HCT116 (cell line): ENCODE data around the gene KRTAP19-4. TPM values are rescaled to one million over a fixed set of nuclear protein-coding genes. Genes with fewer than 3 reads are reported as not detected.

Source experiments
- ATAC-seq: fragments of 200-7000 bp; cut with Tn5 transposase; 2 replicates; pipeline ENCODE4 v1.9.1; 2020; ENCODE audit warnings: mild to moderate bottlenecking, moderate library complexity
- BruUV-seq: library from RNA; stranded (reverse); fragments of 400-500 nt; replicated peaks from 2 replicates; lab custom pipeline; 2021; lab: Mats Ljungman, UMichigan
- CTCF ChIA-PET: fragments of 300-600 bp; sonication (Branson Sonifier 250); formaldehyde crosslinking; loops from one replicate; lab custom pipeline; 2021; ENCODE audit warnings: antibody characterized with exemption; lab: Charles Lee
- POLR2A ChIA-PET: fragments of 300-600, 350-600 bp; sonication (Branson Sonifier 250); formaldehyde crosslinking; loops from one replicate; lab custom pipeline; 2021; ENCODE audit warnings: antibody characterized with exemption; lab: Charles Lee
- RAD21 ChIA-PET, 2 experiments: fragments of 300-600 bp; sonication (Branson Sonifier 250); formaldehyde crosslinking; loops; one replicate each; lab custom pipeline; 2023; ENCODE audit warnings: low total read pairs in 2 of 2; ENCODE audit not compliant: uncharacterized antibody in 2 of 2, unreplicated experiment in 2 of 2, low non-redundant PET in 1 of 2; lab: Charles Lee
- DNase-seq: peaks from one replicate; pipeline ENCODE4 v3.0.0-alpha.2; 2010; ENCODE audit warnings: low read depth, low spot score
- H2AFZ ChIP-seq: fragments of 200-600 bp; shearing (Covaris generic), sonication (generic); 2 replicates; pipeline ENCODE4 v1.6.1; 2017; ENCODE audit warnings: low read depth, mixed run types, mixed read lengths, antibody characterized with exemption, low read length; ENCODE audit not compliant: poor library complexity, severe bottlenecking
- H3K27ac ChIP-seq: 2 replicates; pipeline ENCODE4 v1.5.1; 2012; ENCODE audit warnings: low read depth, low read length
- H3K27me3 ChIP-seq: fragments of 200-600 bp; sonication (generic); 2 replicates; pipeline ENCODE4 v1.6.1; 2016; ENCODE audit warnings: mixed run types, low read length, mixed read lengths; ENCODE audit not compliant: insufficient read depth
- H3K36me3 ChIP-seq, 2 experiments: fragments of 200-500 bp in 1 of 2; fragments of 200-600 bp in 1 of 2; sonication (Bioruptor generic) in 1 of 2; sonication (generic) in 1 of 2; 2 replicates each; pipeline versions ENCODE4 v1.5.1 to v1.6.1; 2014 to 2016; ENCODE audit warnings: low read length in 2 of 2, inconsistent platforms in 1 of 2, mixed read lengths in 1 of 2, mixed run types in 1 of 2; ENCODE audit not compliant: insufficient read depth in 2 of 2, control insufficient read depth in 1 of 2
- H3K4me1 ChIP-seq, 2 experiments: fragments of 200-600 bp in 1 of 2; sonication (generic) in 1 of 2; 2 replicates each; pipeline versions ENCODE4 v1.5.1 to v1.6.1; 2012 to 2017; ENCODE audit warnings: low read length in 2 of 2, inconsistent platforms in 1 of 2, mild to moderate bottlenecking in 1 of 2, mixed read lengths in 1 of 2, mixed run types in 1 of 2, moderate library complexity in 1 of 2; ENCODE audit not compliant: insufficient read depth in 2 of 2, control insufficient read depth in 1 of 2
- H3K4me2 ChIP-seq: fragments of 200-600 bp; sonication (generic); 2 replicates; pipeline ENCODE4 v1.6.1; 2017; ENCODE audit warnings: mixed run types, low read length, mixed read lengths
- H3K4me3 ChIP-seq, 2 experiments: fragments of 200-600 bp in 1 of 2; sonication (generic) in 1 of 2; replicated peaks in 1 of 2; 2 replicates each; pipeline ENCODE4 v1.5.1; 2011 to 2016; ENCODE audit warnings: low read length in 2 of 2, control low read depth in 1 of 2, low read depth in 1 of 2, mild to moderate bottlenecking in 1 of 2, mixed read lengths in 1 of 2, mixed run types in 1 of 2
- H3K79me2 ChIP-seq: fragments of 200-600 bp; sonication (generic); 2 replicates; pipeline ENCODE4 v1.6.1; 2017; ENCODE audit warnings: mild to moderate bottlenecking, mixed run types, low read length, moderate library complexity, mixed read lengths; ENCODE audit not compliant: insufficient read depth
- H3K9ac ChIP-seq: fragments of 200-600 bp; sonication (generic); 2 replicates; pipeline ENCODE4 v1.6.1; 2016; ENCODE audit warnings: low read length, mixed read lengths
- H3K9me2 ChIP-seq: fragments of 200-600 bp; sonication (generic), shearing (Covaris generic); 2 replicates; pipeline ENCODE4 v1.6.1; 2017; ENCODE audit warnings: mixed run types, mild to moderate bottlenecking, moderate library complexity; ENCODE audit not compliant: insufficient read depth
- H3K9me3 ChIP-seq, 2 experiments: fragments of 200-500 bp in 1 of 2; fragments of 200-600 bp in 1 of 2; sonication (Bioruptor generic) in 1 of 2; sonication (generic) in 1 of 2; 2 replicates each; pipeline ENCODE4 v1.6.1; 2014 to 2017; ENCODE audit warnings: low read length in 2 of 2, mixed read lengths in 2 of 2, inconsistent platforms in 1 of 2, low read depth in 1 of 2, mild to moderate bottlenecking in 1 of 2, mixed run types in 1 of 2, moderate library complexity in 1 of 2; ENCODE audit not compliant: control insufficient read depth in 1 of 2, insufficient read depth in 1 of 2
- H4K20me1 ChIP-seq: fragments of 200-600 bp; sonication (generic), shearing (Covaris generic); 2 replicates; pipeline ENCODE4 v1.6.1; 2017; ENCODE audit warnings: mixed run types, mild to moderate bottlenecking, moderate library complexity; ENCODE audit not compliant: insufficient read depth
- CBX3 ChIP-seq: IDR thresholded peaks from 2 replicates; pipeline ENCODE4 v1.6.1; 2012; ENCODE audit warnings: low read depth
- CEBPB ChIP-seq: IDR thresholded peaks from 2 replicates; pipeline ENCODE4 v1.6.1; 2012; ENCODE audit warnings: low read depth
- EGR1 ChIP-seq: IDR thresholded peaks from 2 replicates; pipeline ENCODE4 v1.6.1; 2012; ENCODE audit warnings: low read depth
- ELF1 ChIP-seq: IDR thresholded peaks from 2 replicates; pipeline ENCODE4 v1.6.1; 2012; ENCODE audit warnings: low read depth, borderline replicate concordance
- EZH2 ChIP-seq: fragments of 200-600 bp; sonication (generic); IDR thresholded peaks from 2 replicates; pipeline ENCODE4 v1.6.1; 2017; ENCODE audit warnings: antibody characterized with exemption, mixed run types
- FOSL1 ChIP-seq: IDR thresholded peaks from 2 replicates; pipeline ENCODE4 v1.6.1; 2012; ENCODE audit warnings: low read depth
- JUND ChIP-seq: IDR thresholded peaks from 2 replicates; pipeline ENCODE4 v1.6.1; 2012
- POLR2A ChIP-seq: IDR thresholded peaks from 2 replicates; pipeline ENCODE4 v1.7.0; 2011; ENCODE audit warnings: borderline replicate concordance; ENCODE audit not compliant: insufficient read depth, insufficient read length; ENCODE audit errors: extremely low read depth
- POLR2AphosphoS5 ChIP-seq: IDR thresholded peaks from 2 replicates; pipeline ENCODE4 v1.6.1; 2011; ENCODE audit warnings: mild to moderate bottlenecking, low read depth, low read length, moderate library complexity
- RAD21 ChIP-seq: IDR thresholded peaks from 2 replicates; pipeline ENCODE4 v1.6.1; 2012; ENCODE audit warnings: low read depth, mild to moderate bottlenecking
- SIN3A ChIP-seq: IDR thresholded peaks from 2 replicates; pipeline ENCODE4 v1.6.1; 2012; ENCODE audit warnings: low read depth
- SP1 ChIP-seq: IDR thresholded peaks from 2 replicates; pipeline ENCODE4 v1.6.1; 2012; ENCODE audit warnings: low read depth
- SRF ChIP-seq: IDR thresholded peaks from 2 replicates; pipeline ENCODE4 v1.6.1; 2012; ENCODE audit warnings: low read depth
- intact Hi-C: fragments of 100-400 bp; cut with micrococcal nuclease; formaldehyde crosslinking; loops from 2 replicates; pipeline ENCODE4 v1.10.0; 2022
- total RNA-seq: library from RNA; stranded (reverse); gene quantifications from one replicate; pipeline ENCODE4 v1.2.1, GENCODE V29; 2021; ENCODE audit not compliant: unreplicated experiment
- TF ChIP-seq, protein P1 (sequence below): IDR thresholded peaks from 2 replicates; pipeline ENCODE4 v1.6.1; 2012
- TF ChIP-seq, protein P2 (sequence below), 3 experiments: fragments of 200-600 bp in 1 of 3; sonication (generic) in 1 of 3; IDR thresholded peaks in 2 of 3; conservative IDR thresholded peaks in 1 of 3; 2 replicates each; pipeline ENCODE4 v1.5.1; 2012 to 2017; ENCODE audit warnings: low read depth in 2 of 3, low read length in 2 of 3, antibody characterized with exemption in 1 of 3, borderline replicate concordance in 1 of 3, control low read depth in 1 of 3, mild to moderate bottlenecking in 1 of 3, mixed read lengths in 1 of 3, mixed run types in 1 of 3, moderate library complexity in 1 of 3; ENCODE audit not compliant: insufficient read depth in 1 of 3
- TF ChIP-seq, protein P3 (sequence below): IDR thresholded peaks from 2 replicates; pipeline ENCODE4 v1.6.1; 2012
- TF ChIP-seq, protein P4 (sequence below): IDR thresholded peaks from 2 replicates; pipeline ENCODE4 v1.6.1; 2011; ENCODE audit warnings: mild to moderate bottlenecking, low read length, moderate library complexity; ENCODE audit not compliant: insufficient replicate concordance; ENCODE audit errors: extremely low read depth

The KRTAP19-4 gene
- total RNA-seq, 1 experiment from 2014 or later: not detected

DNA sequence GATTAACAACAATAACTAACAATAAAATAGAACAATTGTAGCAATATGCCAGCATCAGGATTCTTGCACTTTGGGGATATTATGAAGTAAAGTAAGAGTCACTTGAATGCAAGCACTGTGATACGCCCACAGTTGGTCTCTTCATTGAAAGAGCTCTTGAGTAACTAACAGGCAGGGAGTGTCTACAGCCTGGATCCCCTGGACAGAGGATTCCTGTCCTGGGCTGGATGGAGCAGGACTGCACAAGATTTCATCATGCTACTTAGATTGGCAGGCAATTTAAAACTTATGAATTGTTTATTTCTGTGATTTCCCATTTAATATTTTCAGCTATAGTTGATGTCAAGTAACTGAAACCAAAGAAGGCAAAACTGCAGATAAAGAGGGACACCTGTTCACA is 18.7 kb upstream of the KRTAP19-4 start:
- no peaks in the 10 kb centered on the region for H3K79me2 ChIP-seq
- no peaks in the 10 kb centered on the region; a peak in 1 of 4 replicates for H3K36me3 ChIP-seq
- peaks cover 6 to 17% of the 10 kb centered on the region in 2 experiments; a peak in 3 of 4 replicates for H3K9me3 ChIP-seq
- no peak for TF ChIP-seq EGR1
- no peak for TF ChIP-seq SP1
- no peak for TF ChIP-seq POLR2A
- TF ChIP-seq, protein P1, sequence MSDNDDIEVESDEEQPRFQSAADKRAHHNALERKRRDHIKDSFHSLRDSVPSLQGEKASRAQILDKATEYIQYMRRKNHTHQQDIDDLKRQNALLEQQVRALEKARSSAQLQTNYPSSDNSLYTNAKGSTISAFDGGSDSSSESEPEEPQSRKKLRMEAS: no peak
- TF ChIP-seq SIN3A: no peak
- TF ChIP-seq SRF: no peak
- no peak for TF ChIP-seq POLR2AphosphoS5
- TF ChIP-seq, protein P2, sequence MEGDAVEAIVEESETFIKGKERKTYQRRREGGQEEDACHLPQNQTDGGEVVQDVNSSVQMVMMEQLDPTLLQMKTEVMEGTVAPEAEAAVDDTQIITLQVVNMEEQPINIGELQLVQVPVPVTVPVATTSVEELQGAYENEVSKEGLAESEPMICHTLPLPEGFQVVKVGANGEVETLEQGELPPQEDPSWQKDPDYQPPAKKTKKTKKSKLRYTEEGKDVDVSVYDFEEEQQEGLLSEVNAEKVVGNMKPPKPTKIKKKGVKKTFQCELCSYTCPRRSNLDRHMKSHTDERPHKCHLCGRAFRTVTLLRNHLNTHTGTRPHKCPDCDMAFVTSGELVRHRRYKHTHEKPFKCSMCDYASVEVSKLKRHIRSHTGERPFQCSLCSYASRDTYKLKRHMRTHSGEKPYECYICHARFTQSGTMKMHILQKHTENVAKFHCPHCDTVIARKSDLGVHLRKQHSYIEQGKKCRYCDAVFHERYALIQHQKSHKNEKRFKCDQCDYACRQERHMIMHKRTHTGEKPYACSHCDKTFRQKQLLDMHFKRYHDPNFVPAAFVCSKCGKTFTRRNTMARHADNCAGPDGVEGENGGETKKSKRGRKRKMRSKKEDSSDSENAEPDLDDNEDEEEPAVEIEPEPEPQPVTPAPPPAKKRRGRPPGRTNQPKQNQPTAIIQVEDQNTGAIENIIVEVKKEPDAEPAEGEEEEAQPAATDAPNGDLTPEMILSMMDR (IDR thresholded peaks at IDR 0.05 in 2 of 3, conservative IDR thresholded peaks at IDR 0.05 in 1 of 3; ENCODE audit: borderline replicate concordance in 1 of 3, insufficient read depth in 1 of 3, low read depth in 2 of 3, low read length in 2 of 3): no peak
- TF ChIP-seq JUND: no peak
- TF ChIP-seq RAD21: no peak
- TF ChIP-seq, protein P3, sequence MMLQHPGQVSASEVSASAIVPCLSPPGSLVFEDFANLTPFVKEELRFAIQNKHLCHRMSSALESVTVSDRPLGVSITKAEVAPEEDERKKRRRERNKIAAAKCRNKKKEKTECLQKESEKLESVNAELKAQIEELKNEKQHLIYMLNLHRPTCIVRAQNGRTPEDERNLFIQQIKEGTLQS: no peak
- no peak for TF ChIP-seq EZH2
- TF ChIP-seq CEBPB: no peak
- TF ChIP-seq CBX3: no peak
- TF ChIP-seq, protein P4, sequence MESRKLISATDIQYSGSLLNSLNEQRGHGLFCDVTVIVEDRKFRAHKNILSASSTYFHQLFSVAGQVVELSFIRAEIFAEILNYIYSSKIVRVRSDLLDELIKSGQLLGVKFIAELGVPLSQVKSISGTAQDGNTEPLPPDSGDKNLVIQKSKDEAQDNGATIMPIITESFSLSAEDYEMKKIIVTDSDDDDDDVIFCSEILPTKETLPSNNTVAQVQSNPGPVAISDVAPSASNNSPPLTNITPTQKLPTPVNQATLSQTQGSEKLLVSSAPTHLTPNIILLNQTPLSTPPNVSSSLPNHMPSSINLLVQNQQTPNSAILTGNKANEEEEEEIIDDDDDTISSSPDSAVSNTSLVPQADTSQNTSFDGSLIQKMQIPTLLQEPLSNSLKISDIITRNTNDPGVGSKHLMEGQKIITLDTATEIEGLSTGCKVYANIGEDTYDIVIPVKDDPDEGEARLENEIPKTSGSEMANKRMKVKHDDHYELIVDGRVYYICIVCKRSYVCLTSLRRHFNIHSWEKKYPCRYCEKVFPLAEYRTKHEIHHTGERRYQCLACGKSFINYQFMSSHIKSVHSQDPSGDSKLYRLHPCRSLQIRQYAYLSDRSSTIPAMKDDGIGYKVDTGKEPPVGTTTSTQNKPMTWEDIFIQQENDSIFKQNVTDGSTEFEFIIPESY: no peak
- TF ChIP-seq ELF1: no peak
- no peak for TF ChIP-seq FOSL1
- H3K4me2 ChIP-seq: no peak overlapping the region
- BruUV-seq: no TSS peak
- no peak for ATAC-seq
- CTCF ChIA-PET: no interaction called here
- no peak for DNase-seq
- no peak overlapping the region for H3K4me3 ChIP-seq
- no peaks in the 10 kb centered on the region for H3K27me3 ChIP-seq
- RAD21 ChIA-PET: no interaction called here
- no peaks in the 10 kb centered on the region for H4K20me1 ChIP-seq
- no peaks in the 10 kb centered on the region for H3K9me2 ChIP-seq
- POLR2A ChIA-PET: no interaction called here
- H2AFZ ChIP-seq: no peak overlapping the region
- H3K9ac ChIP-seq: no peak overlapping the region
- intact Hi-C loops: no loop called here
- no peak overlapping the region for H3K27ac ChIP-seq
- no peaks in the 10 kb centered on the region for H3K4me1 ChIP-seq
